Femur (tissue), 1 donor: Measurements from ENCODE around the gene MED26.

Experiments used
- DNase-seq: peaks from one replicate; pipeline ENCODE4 v3.0.0-alpha.2; 2017

The MED26 gene

DNA sequence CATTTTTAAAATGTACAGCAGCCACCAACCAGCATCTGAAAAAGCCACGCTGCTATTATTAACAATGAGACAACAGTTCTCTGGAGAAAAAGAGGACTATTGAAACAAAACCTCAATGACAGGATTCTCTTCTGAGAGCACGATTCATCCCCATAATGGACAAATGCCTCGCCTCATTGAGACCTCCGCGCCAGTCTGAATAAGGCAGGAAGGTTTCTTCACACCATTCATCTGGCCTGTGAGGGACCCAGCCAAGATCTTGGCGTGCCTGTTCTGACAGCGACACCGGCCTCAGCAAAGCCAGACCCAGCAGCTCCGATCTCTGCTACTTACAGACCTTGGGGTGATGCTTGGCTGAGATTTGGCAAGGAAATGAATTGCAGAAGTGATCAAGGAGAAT is 17.1 kb upstream of the MED26 start:
- no peak for DNase-seq

DNA sequence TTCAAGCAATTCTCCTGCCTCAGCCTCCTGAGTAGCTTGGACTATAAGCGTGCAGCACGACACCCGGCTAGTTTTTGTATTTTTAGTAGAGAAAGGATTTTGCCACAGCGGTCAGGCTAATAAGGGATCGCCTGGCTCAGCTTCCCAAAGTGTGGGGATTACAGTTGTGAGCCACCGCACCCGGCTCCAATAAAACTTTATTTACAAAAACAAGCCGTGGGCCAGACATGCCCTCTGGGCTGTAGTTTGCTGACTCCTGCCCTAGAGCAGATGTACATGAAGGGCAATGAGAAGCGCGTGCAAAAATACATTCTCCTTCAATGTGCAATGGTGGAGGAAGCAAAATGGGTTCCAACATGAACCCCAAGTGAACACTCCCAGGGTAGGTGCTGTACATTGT is 13.7 kb upstream of the MED26 start:
- no peak for DNase-seq

DNA sequence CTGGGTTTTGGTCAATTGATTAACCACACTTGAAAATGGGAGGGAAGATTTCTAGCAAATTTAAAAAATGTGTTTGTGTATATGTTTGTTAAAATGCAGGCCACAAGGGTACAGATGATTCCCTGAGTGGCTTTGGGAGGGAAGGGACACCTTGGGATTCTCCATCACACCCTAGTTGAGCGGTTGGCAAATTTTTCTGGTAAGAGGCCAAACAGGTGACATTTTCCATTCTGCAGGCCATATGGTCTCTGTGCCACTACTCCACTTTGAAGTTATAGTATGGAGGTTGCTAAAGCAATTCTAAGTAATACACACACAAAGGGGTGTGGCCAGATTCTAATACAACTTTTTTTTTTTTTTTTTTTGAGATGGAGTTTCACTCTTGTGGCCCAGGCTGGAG is 12.9 kb upstream of the MED26 start:
- no peak for DNase-seq

DNA sequence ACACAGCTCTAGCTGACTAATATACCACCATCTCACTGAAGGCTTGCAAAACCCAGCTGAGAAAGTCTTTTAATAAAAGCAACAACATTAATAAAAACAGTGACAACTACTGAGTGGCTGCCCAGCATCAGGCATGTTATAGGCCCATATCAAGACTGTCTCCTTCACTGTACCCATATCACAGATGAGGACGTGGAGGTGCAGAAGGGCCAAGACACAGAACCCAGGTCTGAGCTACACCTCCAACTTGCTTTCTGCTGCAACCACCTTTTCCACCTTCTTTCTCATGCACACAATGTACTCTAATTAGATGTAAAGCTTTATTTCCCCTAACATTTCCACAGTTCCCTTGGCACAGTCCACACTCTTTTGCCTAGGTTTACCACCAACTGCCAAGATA is 10.7 kb upstream of the MED26 start:
- no peak for DNase-seq

DNA sequence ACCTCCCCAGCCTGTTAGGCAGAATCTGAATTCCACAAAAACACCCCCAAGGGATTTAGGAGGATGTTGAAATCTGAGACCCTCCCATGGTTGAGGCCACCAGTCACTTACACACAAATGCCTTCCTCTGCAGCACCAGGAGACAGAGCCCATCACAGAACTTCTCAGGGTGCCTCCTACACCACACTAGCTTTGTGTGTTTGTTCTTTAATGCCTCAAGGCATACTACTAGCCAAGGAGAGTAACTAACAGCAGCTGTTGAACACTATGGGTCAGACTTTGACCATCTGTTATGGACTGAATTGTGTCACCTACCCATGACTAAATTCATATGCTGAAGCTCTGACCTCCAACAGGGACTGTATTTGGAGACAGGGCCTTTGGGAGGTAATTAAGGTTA is 9.5 kb upstream of the MED26 start:
- DNase-seq, result no peak

DNA sequence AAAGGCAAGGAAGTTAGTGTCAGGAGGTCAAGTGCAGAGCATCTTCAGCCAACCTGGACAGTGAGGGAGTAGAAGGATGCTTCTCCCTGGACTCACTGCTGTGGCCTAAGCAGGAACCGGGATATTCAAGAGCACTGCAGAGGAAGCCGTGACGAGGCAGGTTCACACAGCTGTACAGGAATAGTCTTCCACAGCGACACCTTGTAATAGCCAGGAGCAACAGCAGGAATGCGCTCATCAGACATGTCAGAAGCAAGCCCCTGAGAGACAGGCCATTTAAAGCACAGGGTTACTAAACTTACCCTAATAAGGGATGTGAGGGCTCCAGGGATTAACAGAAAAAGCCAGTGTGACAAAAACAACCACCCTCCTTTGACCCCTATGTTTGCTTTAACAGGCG is 3.5 kb upstream of the MED26 start:
- no peak for DNase-seq

DNA sequence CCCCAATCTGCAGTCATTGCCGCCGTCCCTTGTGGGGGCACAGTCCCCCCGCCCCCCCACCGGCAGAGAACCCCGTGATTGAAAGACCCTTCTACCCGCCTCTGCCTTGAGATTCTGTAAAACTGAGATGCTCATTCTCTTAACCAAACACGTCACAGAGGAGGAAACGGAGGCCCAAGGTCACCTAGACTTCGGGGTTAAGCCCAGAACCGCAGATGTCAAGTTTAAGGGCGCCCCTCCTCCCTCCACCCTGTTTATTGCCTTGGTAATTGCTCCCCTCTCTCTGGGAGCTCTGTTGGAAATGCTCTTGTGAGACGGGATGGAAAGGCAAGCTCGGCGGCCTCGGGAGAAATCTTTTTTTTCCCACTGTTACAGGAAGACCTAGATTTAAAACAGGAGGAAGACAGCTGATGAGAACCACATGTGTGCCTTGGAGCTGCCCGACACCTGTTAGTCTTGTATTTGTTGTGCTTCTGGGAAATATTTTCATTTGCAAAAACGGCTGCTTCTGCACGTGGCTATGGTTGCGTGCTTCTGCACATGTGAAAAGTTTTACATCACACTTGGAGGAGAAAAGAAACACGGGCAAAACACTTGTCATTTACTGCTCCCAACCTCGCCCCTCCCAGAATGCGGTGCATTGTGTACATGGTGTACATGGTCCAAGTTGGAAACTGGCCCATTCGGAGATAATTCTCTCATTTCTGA is 1.1 kb upstream of the MED26 start:
- DNase-seq, result peak; percentile 84

DNA sequence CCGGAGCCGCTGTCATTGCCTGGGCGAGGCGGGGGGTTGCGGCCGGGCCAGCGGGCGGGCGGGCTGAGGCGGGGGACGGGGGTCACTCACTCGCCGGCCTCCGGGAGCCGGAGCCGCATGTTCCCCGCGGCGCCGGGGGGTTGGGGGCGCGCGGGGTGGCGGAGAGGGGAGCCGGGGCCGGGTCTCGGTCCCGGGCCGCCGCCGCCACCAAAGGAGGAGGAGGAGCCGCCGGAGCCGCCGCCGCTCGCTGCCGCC is 149 bp downstream of the MED26 start:
- DNase-seq, result no peak

DNA sequence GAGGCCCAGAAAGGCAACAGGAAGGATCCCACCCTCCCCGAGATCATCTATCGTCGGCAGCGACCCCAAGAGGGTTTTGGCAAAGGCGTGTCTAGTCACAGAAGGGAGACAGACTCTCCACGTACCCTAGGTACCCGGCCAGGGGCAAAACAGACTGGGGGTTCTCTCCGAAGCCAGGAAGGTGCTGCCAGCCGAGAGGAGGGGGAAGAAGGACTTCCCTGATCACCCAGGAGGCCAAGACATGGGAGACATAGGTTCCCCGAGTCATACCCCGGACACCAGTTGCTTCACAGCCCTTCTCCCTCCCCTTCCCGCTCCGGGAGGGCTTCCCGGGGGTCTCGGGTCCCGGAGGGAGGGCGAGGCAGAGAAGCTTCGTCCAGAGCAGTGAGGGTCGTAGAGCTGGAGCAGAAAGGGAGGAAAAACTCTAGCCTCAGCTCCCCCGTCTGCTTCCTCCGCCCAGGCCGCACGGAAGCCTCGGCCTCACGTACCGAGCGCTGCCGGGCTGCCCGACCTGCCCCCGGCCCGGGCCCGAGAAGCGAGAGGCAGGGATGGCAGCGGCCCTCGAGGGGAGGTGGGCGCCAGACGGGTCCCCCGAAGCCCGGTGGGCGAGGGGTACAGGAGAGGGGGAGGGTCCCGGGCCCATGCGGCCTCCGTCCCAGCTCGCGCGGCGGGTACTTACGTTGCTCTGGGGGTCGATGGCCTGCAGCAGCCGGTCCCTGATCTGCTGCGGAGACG is 644 bp downstream of the MED26 start:
- DNase-seq, result peak; percentile 44

DNA sequence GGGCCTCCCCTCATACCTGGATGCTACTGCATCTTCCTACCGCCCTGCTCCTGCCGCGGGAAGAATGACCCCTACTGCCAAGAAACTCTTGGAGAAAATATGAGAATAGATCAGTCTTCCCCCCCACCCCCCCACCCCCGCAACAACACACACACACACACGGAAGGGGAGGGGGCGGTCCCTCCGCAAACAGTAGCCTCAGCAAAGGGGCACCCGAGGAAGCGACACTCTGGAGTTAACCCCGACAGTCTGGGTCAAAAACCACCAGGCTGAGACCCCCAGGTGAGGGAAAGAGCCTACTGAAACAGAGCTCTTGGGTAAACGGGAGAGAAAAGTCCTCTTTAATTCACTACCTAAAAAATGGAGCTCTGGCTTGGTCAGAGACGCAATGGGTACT is 1.2 kb downstream of the MED26 start:
- peak; percentile 32 for DNase-seq

DNA sequence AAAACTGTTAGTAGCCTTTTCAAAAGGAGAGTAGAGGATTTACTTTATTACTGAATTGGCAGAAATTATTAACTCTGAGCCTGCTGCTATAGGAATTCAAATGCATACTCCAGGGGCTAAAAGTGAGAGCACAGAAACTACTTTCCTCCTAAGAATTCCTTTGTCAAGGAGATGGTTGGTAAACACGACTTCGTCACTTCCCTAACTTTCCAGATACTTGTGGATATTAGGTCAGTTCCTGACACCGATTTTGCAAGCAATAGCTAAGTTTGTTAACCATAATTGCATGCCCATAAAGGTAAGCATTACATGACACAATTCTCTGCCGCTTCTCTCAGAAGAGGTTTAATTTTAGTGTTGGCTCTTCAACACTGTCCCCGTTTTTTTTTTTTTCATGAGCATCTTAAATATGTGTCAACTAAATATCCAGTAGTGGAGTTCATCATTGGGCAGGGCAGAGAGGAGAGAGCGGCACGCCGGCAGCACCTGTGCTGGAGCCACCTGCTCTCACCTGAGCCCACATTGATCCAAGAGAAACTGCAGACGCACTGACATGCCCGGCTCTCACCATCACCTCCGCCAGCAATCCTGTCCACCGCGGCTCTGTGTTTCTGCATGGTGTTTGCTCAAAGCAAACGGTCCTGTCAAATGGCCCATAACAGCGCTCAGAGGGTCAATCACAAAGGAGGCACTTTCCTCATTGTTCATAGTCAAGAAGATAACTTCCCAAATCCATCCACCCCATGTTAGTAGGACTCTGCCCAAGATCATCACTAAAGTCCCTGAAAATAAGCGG is 2.6 kb downstream of the MED26 start:
- DNase-seq, result no peak

DNA sequence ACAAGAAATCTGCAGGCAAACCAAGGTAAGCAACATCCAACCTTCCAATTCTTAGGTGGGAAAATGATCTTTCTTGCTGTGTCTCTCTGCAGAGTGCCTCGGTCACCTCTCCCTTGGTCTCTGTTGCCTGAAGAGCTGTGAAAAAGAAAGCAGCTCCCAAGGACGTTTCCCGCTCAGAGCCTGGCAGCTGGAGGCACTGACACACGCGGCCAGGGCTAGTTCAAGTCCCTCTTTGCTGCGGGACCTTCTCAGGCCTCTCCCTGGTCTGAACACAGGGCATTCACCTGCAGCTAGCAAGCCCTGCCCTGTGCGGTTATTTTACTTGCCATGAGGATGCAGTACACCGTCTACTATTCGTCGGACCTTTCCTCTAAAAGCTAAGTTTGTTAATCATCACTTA is 3.8 kb downstream of the MED26 start:
- DNase-seq, result no peak

DNA sequence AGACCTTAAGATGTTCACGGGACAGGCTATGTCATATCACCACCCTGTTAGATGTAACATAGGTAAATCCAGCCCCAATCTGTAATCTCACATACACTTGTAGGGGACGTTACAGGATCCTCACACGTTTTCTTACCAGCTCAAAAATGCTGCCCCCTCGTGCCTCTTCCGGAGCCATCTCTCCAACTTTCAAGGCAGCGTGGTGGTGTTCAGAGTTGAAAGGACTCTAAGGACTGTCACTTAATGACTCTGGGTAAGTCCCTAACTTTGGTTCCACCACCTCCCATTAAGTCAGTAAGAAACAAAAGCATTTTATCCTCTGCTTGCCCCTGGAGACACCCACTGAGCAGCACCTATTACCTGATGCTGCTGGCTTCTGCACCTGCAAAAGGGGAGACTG is 4.4 kb downstream of the MED26 start:
- DNase-seq, result no peak

DNA sequence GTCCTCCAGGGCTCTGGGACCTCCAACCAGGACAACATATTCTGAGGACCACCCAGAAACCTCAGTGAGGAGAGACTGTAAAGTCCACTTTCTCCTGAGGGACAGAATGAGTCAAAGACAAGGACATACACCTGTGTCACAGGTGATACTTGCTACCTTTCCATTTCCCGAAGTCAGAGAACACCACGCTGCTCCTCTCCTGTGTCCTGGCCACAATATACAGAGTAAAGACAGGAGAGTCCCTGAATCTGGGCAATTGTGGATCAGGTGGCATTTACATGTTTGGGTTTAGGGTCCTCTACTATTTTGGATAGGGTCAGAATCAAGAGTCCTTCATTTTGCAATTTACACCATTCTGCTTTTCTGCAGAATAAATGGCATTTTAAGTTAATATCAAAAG is 4.9 kb downstream of the MED26 start:
- DNase-seq, result no peak

DNA sequence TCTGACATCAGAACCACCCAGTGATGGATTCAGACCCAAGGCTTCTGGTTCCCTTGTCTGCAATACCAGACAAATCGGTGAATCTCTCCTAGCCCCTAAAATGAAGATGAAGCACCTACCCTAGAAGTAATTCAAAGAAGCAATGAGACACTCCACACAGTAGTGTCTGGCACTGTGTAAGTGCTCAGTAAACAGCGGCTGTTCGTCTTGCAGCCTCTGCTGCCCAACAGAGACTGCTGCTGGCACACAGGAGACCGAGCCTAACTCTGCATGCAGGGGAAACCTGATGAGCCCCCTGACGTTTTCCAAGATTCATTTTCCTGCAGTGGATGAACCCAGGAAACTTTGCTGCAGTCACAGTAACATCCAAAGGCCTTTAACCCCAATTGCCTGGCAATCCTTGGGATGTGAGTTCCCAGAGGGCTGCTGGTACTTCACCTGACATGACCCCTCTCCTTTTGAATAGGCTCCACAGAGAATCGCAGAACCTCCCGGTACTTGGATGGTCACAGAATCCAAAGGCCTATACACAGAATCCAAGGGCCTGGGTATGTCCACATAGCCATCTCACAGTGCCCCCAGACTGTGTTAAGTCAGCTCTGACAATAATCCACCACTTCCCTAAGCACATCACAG is 6.7 kb downstream of the MED26 start:
- DNase-seq, result no peak

DNA sequence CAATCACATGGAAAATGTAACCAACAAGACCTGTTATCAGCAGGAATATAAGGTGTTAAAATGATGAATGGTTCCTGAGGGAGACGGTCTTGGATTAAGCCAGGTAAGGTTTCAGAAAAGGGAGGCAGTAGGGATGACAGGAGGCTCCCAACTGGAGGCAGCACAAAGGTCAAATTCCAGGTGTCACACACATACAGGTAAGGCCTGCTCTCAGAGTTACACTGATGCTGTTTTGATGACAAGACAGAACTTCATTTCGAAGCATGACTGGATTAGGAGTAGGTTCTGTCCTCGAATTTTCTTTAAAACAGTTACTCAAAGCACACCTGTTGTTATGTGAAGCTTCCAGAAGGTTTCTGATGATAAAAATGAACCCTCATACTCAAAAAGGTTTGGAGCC is 7.4 kb downstream of the MED26 start:
- DNase-seq, result no peak

DNA sequence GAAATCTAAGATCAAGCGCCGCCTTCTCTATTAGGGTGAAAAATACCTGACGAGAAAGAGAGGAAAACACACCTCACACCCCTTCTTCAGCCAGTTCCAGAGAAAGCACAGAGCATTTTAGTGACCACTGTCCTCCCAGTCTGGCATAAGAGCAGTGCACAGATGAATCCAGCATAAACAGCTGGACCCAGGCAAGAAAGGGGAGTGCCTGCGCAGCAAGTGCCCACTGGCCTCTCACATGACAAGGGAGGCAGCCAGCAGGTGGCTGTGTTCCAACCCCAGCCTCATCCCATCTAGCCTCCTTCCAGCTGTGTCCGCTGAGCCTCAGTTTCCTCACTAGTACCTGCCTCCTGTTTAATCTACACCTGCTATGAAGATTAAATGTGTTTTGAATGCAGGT is 8.0 kb downstream of the MED26 start:
- DNase-seq, result no peak

DNA sequence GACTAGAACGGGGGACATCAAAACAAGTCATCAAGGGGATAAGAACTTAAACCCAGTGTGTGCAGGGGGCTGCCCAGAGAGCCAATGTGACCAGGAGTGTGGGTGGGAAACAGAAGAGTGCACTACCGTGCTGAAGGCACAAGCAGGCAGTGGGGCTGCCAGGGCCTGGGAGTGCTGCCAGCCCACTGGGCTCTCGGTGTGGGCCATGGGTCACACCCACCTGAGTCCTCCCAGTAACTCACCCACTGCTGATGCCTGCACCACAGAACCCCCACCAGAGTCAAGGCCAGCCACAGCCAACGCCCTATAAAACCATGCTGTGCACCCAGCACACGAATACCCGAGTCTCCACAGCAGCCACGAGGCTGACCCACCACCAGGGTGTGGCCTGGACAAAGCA is 8.5 kb downstream of the MED26 start:
- DNase-seq, result no peak

DNA sequence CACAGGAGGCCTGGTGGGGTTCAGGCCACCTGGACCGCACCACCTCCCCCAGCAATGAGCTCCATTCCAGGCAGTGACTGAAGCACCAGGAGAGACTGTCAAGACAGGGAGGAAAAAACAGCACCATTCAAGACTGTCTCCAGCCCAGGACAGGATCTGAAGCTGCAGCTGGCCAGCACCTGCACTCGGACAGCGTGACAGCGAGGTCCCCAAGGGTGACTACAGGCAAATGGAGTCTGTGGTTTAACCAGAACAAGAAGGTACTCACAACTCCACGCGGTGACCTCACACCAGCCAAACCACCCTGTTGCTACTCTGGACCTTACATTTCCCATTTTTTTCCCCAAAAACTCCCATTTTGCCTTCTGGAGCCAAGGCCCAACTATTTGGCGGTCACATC is 9.8 kb downstream of the MED26 start:
- DNase-seq, result no peak

DNA sequence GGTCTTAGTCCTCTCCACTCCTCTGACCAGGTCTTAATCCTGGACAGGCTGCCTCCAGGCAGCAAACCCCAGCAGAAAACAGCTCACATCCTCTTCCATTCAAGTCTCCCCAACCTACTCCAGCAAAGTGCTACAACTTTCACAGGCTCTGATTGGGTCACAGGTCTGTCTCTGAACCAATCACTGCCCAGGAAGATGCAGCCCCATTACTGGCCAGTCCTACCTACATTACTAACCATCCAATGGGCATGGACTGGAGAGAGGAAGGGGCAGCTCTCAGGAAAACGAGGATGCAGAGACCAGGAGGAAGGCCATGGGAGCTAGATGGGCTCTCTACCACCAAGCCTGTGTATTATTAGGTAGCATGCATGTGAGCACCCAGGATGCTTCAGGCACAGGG is 12.2 kb downstream of the MED26 start:
- DNase-seq, result no peak

DNA sequence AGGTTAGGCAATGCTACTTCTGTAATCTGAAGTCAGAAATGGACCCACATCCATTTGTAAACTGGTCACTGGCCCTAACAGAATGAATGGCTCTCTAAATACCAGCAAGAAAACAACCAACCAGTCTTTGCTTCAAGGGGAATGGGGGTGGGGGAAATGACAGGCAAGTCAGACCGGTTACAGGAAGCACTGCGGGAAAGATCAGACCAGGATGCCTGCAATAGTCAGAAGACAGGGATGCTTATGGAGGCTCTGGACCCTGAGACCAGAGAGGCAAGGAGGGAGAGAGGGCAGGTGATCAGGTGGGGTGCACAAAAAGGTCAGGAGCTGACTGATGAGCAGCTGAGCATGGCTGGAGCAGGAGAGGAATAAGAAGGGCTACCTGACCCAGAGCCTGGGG is 13.1 kb downstream of the MED26 start:
- DNase-seq, result no peak

DNA sequence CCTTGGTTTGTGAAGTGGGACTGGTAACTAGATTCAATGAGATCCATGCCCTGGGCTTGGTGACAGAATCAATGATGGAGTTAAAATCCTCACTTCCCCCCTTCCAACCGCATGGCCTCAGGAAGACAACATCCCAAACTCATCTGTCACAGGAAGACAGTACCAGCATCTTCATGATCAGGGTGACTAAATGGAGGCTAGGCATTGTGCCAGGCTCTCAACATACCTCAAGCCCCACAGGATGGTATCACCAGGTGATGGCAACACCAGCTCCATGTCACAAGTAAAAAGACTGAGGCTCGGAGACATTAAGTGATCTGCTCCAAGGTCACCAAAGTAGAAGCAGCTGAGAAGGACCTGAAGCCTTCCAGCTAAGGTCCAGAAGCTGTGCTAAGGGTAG is 14.2 kb downstream of the MED26 start:
- DNase-seq, result no peak

DNA sequence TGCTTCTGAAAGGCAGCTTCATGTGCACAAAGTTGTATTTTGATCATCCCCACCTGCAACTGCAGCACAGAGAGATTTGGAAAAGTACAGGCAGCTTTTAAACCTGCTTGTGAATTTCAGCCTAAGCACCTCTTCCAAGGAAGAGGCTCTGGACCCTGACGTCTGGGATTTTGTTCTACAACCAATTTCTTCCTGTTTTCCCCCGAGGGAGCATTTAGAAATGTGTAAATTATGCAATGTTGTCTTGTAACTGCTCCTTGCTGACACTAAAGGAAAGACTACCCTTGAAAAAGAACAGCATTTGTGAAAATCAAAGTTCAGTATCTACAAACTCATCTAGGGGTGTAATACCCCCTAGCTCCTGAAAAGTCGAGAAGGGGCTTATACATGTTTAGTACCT is 15.4 kb downstream of the MED26 start:
- DNase-seq, result no peak

DNA sequence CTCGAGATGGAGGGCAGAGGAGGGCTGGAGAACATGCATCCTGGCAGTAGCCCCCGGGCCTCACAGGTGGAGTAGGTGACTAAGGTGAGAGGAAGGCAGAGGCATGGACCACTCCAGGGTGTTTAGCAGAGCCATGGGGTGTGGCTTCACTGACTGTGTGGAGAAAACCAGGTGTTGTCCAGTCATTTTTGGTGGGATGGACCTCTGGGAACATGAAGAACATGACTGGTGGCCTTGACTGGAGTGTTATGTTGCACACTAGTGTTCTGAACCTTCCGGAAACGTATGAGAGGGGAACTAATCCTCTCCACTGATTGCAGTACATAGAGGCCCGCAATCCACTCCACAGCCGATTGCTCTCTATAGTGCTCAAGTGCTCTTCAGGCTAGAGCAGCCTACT is 16.9 kb downstream of the MED26 start:
- no peak for DNase-seq
